Stimulated activated CD8-positive, alpha-beta memory T cell treated with anti-CD3 and anti-CD28 coated beads, Interleukin-12 subunit alpha, Interleukin-12 subunit beta, amount 100 ng/mL, for 24 hours (primary cell): ENCODE measurements around the gene IKBKE.

Source experiments
- DNase-seq: peaks from one replicate; pipeline ENCODE4 v3.0.0-alpha.2; 2020; ENCODE audit errors: extremely low read depth

Gene IKBKE

DNA sequence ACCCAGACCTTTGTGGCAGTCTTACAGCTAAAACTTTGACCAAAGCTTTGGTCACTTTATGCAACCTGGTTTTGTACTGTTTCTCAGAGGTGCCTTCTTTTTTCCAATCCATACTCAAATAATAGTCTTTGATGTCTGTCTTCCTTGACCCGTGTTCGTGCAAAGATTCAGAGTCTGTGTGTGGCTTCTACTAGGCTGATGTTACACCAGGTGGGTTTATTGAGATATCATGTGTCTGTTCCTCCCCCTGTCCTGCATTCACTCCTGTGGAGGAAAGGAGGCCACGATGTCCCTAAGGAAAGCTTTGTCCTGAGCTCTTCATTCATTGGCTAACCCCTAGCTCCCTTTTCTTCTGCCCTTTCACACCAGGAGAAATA lies 15.0 kb upstream of the IKBKE start:
- DNase-seq: no peak

DNA sequence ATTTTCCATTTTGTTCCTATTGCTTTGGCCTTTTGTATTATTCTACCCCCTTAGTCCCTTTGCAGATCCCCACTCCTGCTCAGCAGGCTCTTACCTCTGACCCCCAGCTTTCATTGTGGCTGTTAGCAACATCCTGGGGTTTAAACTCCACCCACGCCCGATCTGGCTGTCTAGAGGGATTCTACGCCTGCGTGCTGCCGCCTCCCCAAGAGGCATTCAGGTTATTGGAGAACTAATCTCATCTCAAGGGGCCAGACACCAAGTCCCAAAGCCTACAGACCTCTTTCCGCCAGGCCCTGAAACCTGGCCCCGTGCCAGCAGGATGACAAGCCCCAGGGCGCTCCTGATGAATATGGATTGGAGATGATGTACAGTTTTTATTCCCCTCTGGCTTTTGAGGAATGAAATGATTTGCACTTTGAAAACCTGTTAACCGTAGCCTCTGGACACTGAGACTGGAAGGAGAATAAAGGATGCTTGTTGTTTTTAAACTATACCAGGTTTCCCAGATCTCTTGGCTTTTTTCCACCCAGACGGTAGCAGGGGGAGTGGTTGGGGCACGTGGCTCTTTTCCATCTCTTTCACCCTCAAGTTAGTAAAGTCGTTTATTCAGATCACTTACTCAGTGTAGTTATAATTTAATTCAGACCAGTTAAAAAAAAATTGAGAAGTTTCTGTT lies 14.5 kb upstream of the IKBKE start:
- DNase-seq: no peak

DNA sequence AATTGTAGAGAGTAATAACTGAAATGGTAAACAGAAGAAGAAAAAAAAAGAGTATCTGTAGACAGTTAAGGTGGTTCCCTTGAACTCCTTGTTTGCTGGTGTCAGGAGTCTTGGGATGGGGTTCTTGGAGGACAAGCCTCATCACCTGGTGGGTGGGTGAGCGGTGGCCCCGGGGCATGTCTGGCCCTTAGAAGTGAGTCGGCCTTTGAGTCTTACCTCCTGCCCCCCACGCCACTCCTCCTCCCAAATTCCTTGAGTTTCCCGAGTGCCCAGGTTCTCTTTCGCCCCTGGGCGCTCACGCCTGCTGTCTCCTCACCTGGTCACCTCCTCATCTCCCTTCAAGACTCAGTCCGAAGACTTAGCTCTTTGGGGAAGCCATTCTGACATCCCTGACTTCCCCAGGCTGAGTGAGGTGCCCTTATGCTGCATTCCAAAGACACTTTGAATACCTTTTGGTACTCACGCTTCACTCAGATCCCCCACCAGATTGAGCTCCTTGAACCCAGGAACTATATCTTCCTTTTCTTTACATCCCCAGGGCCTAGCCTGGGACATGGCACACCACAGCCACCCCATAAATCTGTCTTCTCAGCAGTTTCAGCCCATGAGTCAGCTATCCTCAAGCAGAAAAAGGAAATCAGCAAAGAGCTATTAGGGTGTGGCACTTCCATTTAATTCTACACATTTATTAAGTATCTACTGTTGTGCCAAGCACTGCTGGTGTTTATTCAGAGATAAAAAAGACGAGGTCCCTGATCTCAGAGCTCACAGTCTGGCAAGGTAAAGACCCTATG lies 13.5 kb upstream of the IKBKE start:
- no peak for DNase-seq

DNA sequence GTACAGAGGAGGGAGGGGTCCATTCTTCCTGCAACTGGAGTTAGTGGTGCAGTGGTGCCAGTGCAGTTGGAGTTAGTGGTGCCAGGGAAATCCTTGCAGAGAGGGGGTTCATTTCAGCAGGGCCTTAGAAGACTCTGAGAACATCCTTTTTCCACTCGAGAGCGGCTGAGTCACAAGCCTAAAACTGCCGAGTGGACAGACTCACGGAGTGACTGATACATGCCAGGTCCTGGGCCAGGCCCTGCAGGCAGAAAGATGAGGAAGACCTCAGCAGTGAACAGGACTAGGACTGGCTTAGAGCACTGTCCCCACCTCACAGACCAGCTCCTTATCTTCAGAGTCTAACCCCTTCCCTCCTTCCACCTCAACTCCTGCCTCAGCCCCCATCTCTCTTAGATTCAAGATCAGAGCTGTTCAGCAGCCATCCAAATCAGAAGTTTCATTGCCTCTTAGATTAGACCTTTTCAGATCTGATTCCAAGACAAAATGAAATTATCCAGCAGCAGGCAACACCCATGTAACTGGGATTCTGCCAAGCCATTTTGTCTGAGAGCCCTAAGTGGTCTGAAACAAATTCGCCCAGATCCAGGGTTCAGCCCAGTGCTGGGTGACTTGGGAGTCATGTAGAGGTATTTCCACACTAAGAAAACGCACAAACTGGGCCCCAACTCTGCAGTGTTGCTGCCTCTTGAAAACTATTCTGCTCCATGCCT lies 12.7 kb upstream of the IKBKE start:
- no peak for DNase-seq

DNA sequence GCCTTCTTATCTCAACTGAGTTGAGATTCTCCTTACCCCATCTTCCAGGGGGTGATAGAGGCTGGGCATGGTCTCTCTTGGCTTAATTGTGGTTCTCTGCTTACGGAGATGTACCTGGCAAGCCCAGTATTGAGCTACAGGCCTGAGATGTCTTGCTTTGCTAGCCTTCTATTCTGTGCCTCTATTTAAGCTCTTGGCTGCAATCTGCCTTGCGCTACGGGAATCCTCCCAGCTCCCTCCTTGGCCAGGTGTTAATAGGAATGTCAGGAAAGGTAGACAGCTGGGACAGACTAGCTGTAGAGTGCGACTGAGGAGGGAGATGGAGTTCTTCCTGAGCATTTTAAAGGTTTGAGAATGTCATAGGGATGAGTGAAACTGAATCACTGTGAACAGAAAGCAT lies 10.6 kb upstream of the IKBKE start:
- DNase-seq: no peak

DNA sequence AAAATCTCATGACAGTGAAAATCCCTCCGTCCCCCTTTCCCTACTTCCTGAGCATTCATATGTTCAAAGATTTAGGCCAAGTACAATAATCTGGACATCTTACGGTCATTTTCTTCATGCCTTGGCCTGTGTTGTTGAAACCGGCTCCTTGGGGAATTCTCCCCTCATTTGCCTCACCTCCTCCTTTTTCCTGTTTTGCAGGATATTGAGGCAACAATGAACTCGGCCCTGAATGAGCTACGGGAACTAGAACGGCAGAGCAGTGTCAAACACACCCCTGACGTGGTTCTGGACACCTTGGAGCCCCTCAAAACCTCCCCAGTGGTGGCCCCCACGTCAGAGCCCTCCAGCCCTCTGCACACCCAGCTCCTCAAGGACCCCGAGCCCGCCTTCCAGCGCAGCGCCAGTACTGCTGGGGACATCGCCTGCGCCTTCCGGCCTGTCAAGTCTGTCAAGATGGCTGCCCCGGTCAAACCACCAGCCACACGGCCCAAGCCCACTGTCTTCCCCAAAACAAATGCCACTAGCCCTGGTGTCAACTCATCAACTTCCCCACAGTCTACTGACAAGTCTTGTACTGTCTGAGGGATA lies 9.3 kb upstream of the IKBKE start:
- DNase-seq: no peak

DNA sequence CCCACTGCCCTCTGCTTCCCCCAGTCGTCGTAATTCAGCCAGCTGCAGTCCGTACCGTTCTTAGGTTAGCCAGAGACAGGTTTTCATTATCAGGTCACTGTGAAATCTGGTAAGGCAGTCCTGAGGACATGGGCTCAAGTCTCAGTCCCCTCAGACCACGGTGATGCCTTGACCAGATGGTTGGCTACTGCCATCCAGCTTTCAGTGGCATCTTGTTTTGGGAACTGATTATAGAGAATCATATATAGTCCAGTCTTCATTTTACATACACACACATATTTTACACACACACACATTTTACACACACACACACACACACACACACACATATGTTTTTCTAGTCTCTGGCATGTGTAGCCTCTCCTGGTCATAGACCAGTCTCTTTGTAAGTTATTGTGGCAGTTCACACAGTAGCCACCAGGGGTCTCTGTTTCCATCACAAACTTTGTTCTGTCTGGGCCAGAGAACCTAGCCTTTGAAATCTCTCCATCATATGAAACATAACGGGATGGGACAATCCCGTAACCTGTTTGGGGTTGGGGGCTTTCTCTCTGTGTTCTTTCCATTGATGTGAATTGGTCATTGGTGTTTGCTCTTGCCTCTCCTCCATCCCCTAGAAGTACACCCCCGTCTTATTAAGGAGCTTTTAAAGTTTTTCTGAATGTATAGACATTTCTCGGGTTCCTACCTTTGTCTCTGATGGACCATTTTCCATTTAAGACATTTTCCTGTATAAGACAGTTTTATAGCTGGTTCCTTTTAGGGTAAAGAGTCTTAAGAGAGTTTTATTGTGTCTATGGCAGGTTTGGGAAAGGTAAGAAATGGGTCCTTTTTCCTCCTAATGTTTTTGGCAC lies 8.4 kb upstream of the IKBKE start:
- DNase-seq: no peak

DNA sequence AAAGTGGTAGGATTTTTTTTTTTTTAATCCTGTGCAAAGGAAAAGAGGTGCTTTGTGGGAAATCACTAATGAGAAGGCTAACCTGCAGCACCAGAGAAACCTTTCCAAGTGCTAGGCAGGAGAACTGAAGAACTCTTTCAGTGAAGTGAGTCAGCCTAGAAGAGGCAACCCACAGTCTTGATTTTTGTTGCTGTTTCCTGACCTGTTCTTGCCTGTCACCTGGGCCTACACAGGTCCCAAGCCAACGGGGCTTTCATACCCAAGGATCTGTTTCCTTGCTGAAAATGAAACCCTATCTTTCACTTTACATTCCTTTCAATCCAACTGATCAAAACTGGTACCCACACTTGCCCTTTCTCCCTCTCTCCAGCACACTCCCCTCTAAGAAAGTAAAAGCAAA lies 7.1 kb upstream of the IKBKE start:
- no peak for DNase-seq

DNA sequence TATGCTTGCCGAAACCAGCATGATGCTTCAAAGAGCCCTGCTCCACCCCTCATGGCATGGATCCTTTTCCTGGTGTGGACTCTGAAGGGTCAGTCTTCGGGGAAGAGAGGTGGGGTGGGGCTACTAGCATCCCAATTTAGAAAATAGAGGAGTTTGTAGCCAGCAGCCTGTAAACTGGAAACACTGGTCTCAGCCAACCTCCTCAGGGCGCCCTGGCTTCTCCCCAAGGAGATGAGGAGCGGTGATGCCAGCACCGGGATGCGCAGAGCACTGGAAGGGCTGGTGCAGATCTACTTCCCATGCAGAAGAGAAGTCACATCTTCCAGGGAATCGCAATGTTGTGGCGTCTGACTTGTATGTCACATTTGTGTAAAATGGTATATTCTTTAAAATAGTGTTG lies 6.4 kb upstream of the IKBKE start:
- DNase-seq: no peak

DNA sequence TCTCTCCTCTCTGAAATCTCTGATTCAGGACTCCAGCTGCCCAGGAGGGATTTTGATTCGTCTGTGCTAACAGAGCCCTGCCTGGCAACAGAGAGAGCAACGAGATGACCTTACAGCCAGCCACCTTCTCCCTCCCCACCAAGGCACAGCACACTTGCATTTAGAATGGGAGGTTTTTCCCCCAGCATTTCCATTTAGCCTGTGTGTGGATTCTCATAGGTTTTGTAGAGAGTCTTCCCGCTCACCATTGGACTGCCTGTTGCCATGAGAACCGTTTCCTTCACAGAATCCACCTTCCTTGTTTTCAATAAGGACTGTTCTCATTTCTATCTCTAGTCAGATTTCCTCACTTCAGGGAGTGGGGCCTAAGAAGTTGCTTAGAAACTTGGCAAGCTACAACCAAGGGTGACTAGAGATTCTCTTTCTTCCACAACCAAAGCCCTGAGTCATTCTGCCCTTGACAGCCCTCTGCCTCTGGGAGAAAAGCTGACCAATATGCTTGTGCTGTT lies 5.8 kb upstream of the IKBKE start:
- no peak for DNase-seq

DNA sequence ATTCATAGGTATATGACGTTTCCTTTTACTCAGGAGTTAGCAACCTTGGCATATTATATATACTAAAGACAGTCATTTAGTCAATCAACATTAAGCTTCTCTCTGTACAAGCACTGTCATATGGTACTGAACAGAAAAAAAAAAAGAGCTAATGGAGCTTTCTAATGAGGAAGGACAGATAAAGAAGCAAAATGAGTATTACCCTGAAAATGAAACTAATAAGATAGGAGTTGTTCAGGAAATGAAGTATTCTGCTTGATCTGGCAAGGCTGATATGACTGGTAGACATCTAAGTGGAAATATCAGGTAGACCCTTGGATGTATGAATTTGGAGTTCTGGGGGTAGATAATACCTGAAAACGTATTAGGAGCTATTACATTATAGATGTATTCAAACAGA lies 4.3 kb upstream of the IKBKE start:
- no peak for DNase-seq

DNA sequence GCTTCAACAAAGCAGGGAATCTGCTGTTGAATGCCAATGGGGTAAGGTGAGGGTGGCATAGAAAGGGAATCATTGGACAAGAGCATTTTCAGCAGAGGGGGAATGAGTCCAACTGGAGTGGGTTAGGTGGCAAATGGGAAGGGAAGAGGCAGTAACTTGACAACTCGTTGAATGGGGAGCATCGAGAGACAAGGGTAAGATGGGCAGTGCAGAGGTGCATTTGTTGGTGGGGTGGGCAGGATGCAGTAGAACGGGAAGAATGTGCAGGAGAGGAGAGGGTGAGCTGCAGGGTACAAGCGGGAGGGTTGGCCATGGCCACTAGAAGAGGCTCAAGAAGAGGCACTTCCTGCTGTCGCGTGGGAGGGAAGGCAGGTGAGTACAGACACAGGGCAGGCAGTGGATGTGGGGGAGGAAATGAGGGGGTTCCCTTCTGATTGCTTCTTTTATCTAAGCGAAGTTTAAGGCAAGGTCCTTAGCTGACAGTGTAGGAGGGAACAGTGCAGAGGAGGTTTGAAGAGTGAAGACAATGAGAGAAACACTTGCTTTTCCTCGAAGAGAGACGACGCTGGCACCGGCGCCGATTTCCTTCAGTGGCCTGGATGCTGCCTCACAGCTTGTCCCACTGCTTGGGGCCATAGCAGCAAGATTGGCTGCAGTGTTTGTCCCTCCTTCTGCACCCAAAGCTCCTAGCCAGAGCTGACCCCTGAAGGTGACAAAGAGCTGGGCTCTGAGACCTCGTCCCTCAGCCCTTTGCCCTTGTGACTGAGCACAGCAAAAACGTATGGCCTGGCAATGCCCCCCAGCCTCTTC lies 3.2 kb upstream of the IKBKE start:
- no peak for DNase-seq

DNA sequence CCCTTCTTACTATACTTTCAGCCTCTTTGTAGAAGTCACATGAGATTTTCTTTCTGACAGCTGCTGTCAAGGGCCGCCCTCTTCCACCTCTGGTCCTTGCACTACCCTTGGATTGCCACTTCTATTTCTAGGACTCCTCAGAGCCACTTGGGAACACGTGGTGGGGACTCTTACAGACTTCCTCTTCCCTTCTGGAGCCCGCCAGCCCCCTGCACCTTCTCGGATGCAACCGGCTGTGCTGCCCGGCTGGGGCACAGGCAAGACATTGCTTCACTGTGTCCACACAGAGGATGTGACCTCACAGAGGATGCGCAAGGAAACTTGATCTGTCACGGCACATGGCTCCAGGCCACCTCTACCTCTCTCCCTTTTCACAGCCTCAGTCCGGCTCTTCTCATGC lies 2.4 kb upstream of the IKBKE start:
- DNase-seq: no peak

DNA sequence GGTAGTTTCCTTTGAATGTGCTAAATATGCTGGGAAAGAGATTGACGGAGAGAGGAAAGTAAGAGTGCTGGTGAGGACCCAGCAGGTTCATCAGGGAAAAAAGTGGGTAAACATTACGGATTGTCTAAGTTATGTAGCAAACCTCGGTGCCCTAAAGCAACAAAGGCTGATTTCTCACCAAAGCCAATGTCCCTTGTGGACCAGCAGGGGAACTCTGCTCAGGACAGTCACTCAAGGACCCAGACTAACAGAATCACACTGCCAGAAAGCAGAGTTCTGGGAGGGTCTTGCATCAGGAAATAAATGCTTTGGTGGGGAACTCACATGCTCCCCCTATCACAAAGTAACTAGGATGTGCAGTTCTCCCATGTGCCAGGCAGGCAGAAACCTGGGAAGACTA lies 1.7 kb upstream of the IKBKE start:
- DNase-seq: no peak

DNA sequence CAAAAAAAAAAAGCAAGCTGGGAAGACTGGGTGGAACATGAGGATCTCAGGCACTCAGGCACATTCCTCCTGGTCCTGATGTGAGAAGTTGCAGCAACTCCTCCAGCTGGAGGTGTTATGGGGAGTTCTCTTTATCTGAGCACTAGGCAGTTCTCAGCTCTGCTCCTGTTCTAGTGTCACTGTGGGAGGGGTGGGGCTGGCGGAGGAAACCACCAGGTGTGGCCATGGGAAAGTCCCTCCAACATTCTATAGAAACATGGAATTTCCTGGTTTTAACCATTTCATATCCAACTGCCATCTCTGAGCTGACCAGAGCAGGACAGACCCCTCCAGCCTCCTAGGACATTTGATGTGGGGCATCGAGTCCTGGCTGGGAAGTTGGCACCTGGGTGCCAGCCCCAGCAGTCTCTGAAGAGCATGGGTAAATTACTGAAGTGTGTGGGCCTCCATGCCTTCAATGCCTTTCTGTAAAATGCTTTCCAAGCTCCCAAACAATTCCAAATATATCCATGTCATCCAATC lies 804 bp upstream of the IKBKE start:
- no peak for DNase-seq

DNA sequence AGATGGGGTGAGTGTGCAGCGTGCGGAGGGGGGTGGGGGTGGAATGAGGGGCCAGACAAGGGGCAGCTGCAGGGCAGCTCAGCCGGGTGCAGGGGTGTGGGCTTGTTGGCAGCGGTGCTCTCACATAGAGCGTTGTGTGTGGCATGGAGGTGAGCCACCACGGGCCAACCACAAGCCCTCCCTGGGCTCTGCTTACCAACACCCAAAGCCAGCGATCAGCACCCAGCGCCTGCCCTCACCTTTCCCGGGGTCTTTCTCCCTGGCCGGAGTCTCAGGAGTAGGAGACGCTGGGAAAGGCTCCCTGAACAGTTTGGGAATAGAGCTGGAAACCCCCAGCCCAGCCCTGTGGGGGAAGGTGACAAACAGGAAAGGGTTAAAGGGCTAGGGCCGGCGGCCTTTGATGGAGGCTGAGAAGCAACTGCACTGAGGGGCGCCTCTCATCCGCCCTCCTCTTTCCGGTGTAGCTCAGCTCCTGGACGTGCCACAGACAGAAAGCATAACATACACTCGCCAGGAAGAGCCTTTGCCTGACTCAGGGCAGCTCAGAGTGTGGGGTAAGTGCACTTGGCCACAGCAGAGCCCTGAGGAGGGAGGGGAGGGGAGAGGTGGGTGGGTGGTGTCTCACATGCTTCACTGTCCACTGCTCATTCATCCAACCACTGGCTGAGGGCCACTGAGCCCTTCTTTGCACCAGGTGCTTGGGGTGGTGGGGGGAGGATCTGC lies 577 bp downstream of the IKBKE start:
- no peak for DNase-seq

DNA sequence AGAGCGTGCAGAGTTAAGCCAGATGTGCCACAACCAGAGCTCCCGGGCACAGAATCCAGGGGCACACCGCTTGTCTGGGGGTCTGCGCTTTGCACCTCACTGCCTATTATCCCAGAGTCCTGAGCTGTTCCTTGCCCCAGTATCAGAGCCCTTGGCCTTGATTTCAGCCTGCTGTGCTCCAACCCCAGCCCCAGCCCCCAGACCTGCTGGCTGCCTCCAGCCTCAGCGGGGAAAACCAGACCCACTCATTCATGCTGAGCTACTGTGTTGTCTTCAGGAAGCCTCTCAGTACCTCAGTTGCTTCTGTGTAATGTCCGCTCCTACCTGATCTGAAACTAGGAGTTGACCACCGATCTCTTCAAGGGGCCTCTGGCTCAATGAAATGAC lies 1.1 kb downstream of the IKBKE start:
- no peak for DNase-seq

DNA sequence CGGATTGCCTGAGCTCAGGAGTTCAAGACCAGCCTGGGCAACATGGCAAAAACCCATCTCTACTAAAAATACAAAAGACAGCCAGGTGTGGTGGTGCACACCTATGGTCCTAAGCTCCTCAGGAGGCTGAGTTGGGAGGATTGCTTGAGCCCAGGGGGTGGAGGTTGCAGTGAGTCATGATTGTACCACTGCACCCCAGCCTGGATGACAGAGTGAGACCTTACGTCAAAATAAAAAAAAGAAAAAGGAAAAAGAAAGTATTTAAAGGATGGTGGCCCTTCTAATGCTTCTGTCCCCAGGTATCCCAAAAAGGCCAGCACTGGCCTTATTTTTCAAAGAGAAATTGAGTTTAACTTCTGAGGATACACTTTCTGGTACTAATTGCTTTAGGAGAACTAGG lies 1.7 kb downstream of the IKBKE start:
- DNase-seq: no peak

DNA sequence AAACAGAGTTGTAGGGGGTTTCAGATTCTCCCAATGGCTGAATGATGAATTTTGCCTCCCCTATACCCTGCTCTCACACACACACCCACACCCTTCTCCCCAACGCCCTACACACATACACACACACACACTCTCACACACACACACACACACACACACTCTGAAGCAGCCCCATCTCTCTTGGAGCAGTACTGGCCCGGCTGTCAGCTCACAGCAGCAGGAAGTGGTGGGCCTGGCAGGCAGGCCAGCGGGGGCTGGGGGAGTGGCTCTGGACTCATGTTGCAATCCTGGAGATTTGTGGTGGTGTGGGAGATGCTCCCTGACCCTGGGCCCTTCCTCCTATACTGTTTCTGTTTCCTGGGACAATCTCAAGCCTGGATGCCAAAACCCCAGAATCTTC lies 2.2 kb downstream of the IKBKE start:
- no peak for DNase-seq

DNA sequence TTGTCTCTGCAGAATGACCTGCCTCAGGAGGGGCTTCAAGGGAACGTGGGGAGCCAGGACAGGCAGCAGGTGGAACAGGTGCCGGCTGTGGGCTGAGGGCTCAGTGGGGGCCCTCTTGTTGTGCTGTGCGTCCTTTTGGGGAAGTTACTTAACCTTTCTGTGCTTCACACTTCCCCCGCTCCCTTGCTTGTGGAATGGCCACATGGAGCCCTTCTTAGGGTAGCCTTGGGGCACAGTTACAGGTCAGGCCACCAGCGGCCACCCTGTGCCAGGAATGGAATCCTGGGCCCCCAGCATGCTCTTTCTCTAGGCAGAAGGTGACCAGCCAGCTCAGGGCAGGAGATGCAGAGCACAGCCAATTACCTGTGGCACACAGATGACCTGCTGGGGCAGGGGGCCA lies 2.6 kb downstream of the IKBKE start:
- no peak for DNase-seq
